Thoracic aorta (tissue), 2 donors: ENCODE data around the gene BORCS5. TPM values are rescaled to one million over a fixed set of nuclear protein-coding genes. Genes with fewer than 3 reads are reported as not detected.
A peak's percentile ranks its signal among the peaks of the same experiment; 100 is the strongest.

Experiments used
- ATAC-seq: fragments of 150-250 bp; one replicate; pipeline ENCODE4 v1.8.0; 2017; ENCODE audit warnings: low read depth; ENCODE audit not compliant: insufficient number of reproducible peaks, low FRiP score
- DNase-seq: peaks from one replicate; pipeline ENCODE4 v3.0.0-alpha.2; 2020; ENCODE audit warnings: low spot score
- H3K27ac ChIP-seq, 2 donors: fragments of 200-600 bp; sonication (generic); 1 replicate in 1 of 2; 2 replicates in 1 of 2; pipeline ENCODE4 v1.5.1; 2016; ENCODE audit warnings: mild to moderate bottlenecking in 2 of 2, moderate library complexity in 2 of 2
- H3K27me3 ChIP-seq: fragments of 200-600 bp; sonication (generic); replicated peaks from 2 replicates; pipeline ENCODE4 v1.6.0; 2016; ENCODE audit warnings: mild to moderate bottlenecking; ENCODE audit not compliant: insufficient read depth
- H3K36me3 ChIP-seq: fragments of 200-600 bp; sonication (generic); one replicate; pipeline ENCODE4 v1.5.1; 2016
- H3K4me1 ChIP-seq, 2 donors: fragments of 200-600 bp; sonication (generic); 1 replicate in 1 of 2; 2 replicates in 1 of 2; pipeline versions ENCODE4 v1.5.1 to v1.6.0; 2016; ENCODE audit warnings: low read depth in 2 of 2, mild to moderate bottlenecking in 1 of 2; ENCODE audit not compliant: control insufficient read depth in 1 of 2
- H3K4me3 ChIP-seq: fragments of 200-600 bp; sonication (generic); 2 replicates; pipeline ENCODE4 v1.5.1; 2016; ENCODE audit warnings: mild to moderate bottlenecking
- H3K9me3 ChIP-seq: fragments of 200-600 bp; sonication (generic); 2 replicates; pipeline ENCODE4 v1.5.1; 2016
- total RNA-seq, 2 donors: library from RNA; depleted of rRNA; stranded (reverse); fragments of >200 nt; gene quantifications; one replicate each; pipeline versions ENCODE4 v1.1.0 to v1.2.3, GENCODE V29; 2016
- TF ChIP-seq, protein P1 (sequence below): fragments of 200-600 bp; sonication (generic); IDR thresholded peaks from one replicate; pipeline ENCODE4 v1.5.1; 2019; ENCODE audit warnings: antibody characterized with exemption

The BORCS5 gene
- total RNA-seq, 2 donors from 2014 or later: 20.6 to 27.1 TPM

DNA sequence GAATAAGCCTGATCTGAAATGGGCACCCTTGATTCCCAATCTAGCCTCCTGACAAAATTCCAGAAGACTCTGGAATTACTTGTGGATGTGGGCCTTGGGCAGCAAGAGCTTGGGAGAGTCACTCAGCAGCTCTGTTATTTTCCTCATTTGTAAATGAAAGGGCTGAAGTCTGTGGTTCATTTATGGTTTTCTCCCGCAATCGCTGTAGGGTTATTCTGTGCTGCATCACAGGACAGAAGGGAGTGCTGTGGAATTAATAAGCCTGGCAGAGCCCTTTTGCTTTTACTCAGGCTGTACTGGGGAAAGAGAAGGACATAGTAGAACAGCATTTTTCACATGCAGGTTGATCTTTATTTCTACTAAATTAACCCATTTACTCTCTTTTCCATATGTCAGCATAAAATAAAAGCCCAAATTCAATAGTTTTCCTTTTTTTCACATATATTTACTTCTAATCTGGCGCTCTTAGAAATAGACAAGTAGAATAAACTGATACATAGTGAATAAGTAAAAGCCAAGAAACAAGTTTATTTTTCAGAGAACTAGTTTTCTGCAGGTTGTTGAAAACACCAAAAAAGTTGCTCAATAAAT is 156.6 kb downstream of the BORCS5 start:
- TF ChIP-seq, protein P1, sequence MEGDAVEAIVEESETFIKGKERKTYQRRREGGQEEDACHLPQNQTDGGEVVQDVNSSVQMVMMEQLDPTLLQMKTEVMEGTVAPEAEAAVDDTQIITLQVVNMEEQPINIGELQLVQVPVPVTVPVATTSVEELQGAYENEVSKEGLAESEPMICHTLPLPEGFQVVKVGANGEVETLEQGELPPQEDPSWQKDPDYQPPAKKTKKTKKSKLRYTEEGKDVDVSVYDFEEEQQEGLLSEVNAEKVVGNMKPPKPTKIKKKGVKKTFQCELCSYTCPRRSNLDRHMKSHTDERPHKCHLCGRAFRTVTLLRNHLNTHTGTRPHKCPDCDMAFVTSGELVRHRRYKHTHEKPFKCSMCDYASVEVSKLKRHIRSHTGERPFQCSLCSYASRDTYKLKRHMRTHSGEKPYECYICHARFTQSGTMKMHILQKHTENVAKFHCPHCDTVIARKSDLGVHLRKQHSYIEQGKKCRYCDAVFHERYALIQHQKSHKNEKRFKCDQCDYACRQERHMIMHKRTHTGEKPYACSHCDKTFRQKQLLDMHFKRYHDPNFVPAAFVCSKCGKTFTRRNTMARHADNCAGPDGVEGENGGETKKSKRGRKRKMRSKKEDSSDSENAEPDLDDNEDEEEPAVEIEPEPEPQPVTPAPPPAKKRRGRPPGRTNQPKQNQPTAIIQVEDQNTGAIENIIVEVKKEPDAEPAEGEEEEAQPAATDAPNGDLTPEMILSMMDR: no peak
- H3K9me3 ChIP-seq: no peaks in the 10 kb centered on the region
- ATAC-seq (no peak), DNase-seq (no peak)
- H3K27me3 ChIP-seq: no peaks in the 10 kb centered on the region
- H3K27ac ChIP-seq: peak overlapping the region in 1 of 2 donors; percentile 37
- H3K36me3 ChIP-seq: no peaks in the 10 kb centered on the region
- H3K4me3 ChIP-seq: no peak overlapping the region
- peaks cover 15 to 32% of the 10 kb centered on the region in 2 donors for H3K4me1 ChIP-seq

DNA sequence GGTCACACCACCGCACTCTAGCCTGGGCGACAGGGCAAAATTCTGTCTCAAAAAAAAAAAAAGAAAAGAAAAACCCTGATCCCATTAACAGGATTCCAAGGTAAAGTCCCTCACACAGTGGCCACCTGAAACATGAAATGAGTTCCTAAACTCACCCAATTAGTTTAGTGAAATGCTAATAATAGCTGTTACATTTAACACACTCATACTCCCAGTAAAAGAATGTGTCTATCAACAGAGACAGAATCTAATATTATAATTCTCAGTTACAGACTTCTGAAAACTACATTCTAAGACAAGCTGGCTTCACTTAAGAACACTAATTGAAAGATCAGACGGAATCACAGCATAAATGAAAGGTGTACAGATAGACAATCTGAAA is 161.6 kb downstream of the BORCS5 start:
- Histone ChIP-seq H3K9me3 (no peaks in the 10 kb centered on the region), H3K36me3 (no peaks in the 10 kb centered on the region), H3K4me1 (peaks cover 0 to 22% of the 10 kb centered on the region in 2 donors), H3K4me3 (no peak overlapping the region), H3K27ac (no peak overlapping the region), H3K27me3 (no peaks in the 10 kb centered on the region)
- ATAC-seq (no peak), DNase-seq (no peak)
- TF ChIP-seq, protein P1: no peak

DNA sequence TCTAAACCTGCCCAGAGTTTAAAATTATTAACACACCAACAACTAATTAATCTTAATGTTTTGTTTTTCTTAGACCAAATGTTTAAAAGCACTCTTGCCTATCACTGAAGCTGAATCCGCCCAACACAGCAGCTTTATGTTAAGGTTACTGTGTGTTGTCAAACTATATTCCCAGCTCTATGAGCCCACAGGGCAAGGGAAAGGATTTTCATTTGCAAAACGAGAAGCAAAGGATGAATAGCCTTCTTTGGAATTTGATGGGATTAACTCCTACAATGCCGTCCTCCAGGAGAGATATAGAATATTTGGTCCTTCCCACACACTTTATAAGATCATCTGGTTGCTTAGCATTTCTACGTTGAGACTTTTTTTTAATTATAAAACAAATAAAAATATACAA is 162.0 kb downstream of the BORCS5 start:
- no peaks in the 10 kb centered on the region for H3K36me3 ChIP-seq
- H3K4me1 ChIP-seq: peaks cover 0 to 17% of the 10 kb centered on the region in 2 donors
- no peaks in the 10 kb centered on the region for H3K9me3 ChIP-seq
- H3K27me3 ChIP-seq: no peaks in the 10 kb centered on the region
- no peak for DNase-seq
- no peak overlapping the region for H3K27ac ChIP-seq
- no peak for ATAC-seq
- TF ChIP-seq, protein P1: no peak
- no peak overlapping the region for H3K4me3 ChIP-seq

Other genes starting within 250 kb of the BORCS5 start
- 10 to 100 TPM; 39.9 to 41.5 TPM for gene LRP6, start 90.0 kb upstream of the BORCS5 start, total RNA-seq
- gene MANSC1, start 6.8 kb upstream of the BORCS5 start, total RNA-seq: 10 to 100 TPM; 36.6 to 38.1 TPM
- gene DUSP16, start 205.8 kb downstream of the BORCS5 start, total RNA-seq: 10 to 100 TPM; 12.9 to 23.4 TPM